ENCODE results near the gene RBM18. TPM values are rescaled to one million over a fixed set of nuclear protein-coding genes. Genes with fewer than 3 reads are reported as not detected.

Gene RBM18
- total RNA-seq, 1 experiment from 2014 or later: 19.2 TPM

GRCh38 chr9:122226758-122227574 lies 37.7 kb downstream of the RBM18 start:
- intact Hi-C loops (cut with micrococcal nuclease; ENCODE audit: unreplicated experiment): no loop called here
- H3K27ac ChIP-seq (ENCODE audit: low read length): no peak overlapping the region
- ATAC-seq (no peak), DNase-seq (ENCODE audit: low read depth, low spot score) (no peak)
- TF ChIP-seq POLR2AphosphoS5 (IDR thresholded peaks at IDR 0.05; ENCODE audit: low read depth, low read length) (no peak), CTCF (IDR thresholded peaks at IDR 0.05) (no peak), TCF7L2 (IDR thresholded peaks at IDR 0.05; ENCODE audit: low read depth, low read length) (no peak), REST (IDR thresholded peaks at IDR 0.05; ENCODE audit: insufficient read depth in 1 of 2, low read depth in 2 of 2, low read length in 1 of 2) (no peak), SIN3A (IDR thresholded peaks at IDR 0.05; ENCODE audit: borderline replicate concordance, insufficient read depth, low read depth, low read length) (no peak)
- no TSS peak for BruUV-seq (replicated peaks)
- H3K27me3 ChIP-seq (ENCODE audit: control insufficient read depth, insufficient read depth, low read length): peaks cover 7% of the 10 kb centered on the region; the same call in 1 of the 2 replicates
- no peaks in the 10 kb centered on the region for H3K4me1 ChIP-seq (ENCODE audit: control insufficient read depth, insufficient read depth, low read length)
- no peaks in the 10 kb centered on the region for H3K9me3 ChIP-seq (ENCODE audit: control insufficient read depth, insufficient read depth, low read depth, low read length)
- H3K36me3 ChIP-seq (ENCODE audit: control insufficient read depth, insufficient read depth, low read length): no peaks in the 10 kb centered on the region
- no peak overlapping the region for H3K4me3 ChIP-seq (ENCODE audit: low read depth in 2 of 2, low read length in 2 of 2)
- ChIA-PET POLR2A (no interaction called here), CTCF (no interaction called here)
- in situ Hi-C loops (cut with HindIII; ENCODE audit: low pct_unique_long_range_greater_than_20kb, low sequenced_read_pairs): no loop called here

GRCh38 chr9:122226142-122226757 lies 38.4 kb downstream of the RBM18 start:
- Histone ChIP-seq H3K4me1 (ENCODE audit: control insufficient read depth, insufficient read depth, low read length) (no peaks in the 10 kb centered on the region), H3K27ac (ENCODE audit: low read length) (no peak overlapping the region), H3K4me3 (ENCODE audit: low read depth in 2 of 2, low read length in 2 of 2) (no peak overlapping the region), H3K9me3 (ENCODE audit: control insufficient read depth, insufficient read depth, low read depth, low read length) (no peaks in the 10 kb centered on the region), H3K27me3 (ENCODE audit: control insufficient read depth, insufficient read depth, low read length) (peaks cover 7% of the 10 kb centered on the region; the same call in 1 of the 2 replicates), H3K36me3 (ENCODE audit: control insufficient read depth, insufficient read depth, low read length) (no peaks in the 10 kb centered on the region)
- no peak for ATAC-seq
- BruUV-seq (replicated peaks): no TSS peak
- CTCF ChIA-PET: no interaction called here
- intact Hi-C loops (cut with micrococcal nuclease; ENCODE audit: unreplicated experiment) (no loop called here), in situ Hi-C loops (cut with HindIII; ENCODE audit: low pct_unique_long_range_greater_than_20kb, low sequenced_read_pairs) (no loop called here)
- POLR2A ChIA-PET: no interaction called here
- TF ChIP-seq SIN3A (IDR thresholded peaks at IDR 0.05; ENCODE audit: borderline replicate concordance, insufficient read depth, low read depth, low read length) (no peak), REST (IDR thresholded peaks at IDR 0.05; ENCODE audit: insufficient read depth in 1 of 2, low read depth in 2 of 2, low read length in 1 of 2) (no peak), CTCF (IDR thresholded peaks at IDR 0.05) (no peak), POLR2AphosphoS5 (IDR thresholded peaks at IDR 0.05; ENCODE audit: low read depth, low read length) (no peak), TCF7L2 (IDR thresholded peaks at IDR 0.05; ENCODE audit: low read depth, low read length) (no peak)
- DNase-seq (ENCODE audit: low read depth, low spot score): no peak

All from Panc1 (cell line).